ENCODE measurements around the gene P2RX7.

The P2RX7 gene

DNA sequence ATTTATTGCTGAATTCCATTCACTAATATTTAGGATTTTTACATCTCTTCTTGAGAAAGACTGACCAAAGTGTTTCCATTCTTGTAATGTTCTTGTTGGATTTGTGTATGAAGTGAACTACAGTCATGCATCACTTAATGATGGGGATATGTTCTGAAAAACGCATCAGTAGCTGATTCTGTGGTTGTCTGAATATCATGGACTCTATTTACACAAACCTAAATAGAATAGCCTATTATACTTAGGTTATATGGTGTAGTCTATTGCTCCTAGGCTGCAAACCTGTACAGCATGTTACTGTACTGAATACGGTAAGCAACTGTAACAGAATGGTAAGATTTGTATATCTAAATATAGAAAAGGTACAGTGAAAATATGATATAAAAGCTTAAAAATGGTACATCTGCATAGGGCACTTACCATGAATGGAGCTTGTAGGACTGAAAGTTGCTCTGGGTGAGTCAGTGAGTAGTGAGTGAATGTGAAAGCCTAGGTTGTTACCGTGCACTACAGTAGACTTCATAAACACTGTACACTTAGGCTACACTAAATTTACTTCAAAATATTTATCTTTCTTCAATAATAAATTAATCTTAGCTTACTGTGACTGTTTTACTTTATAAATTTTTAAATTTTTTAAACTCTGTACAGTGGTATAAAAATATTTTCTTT lies 49.7 kb downstream of the P2RX7 start:
- Histone ChIP-seq H3K4me1 (ENCODE audit: control insufficient read depth in 1 of 2, insufficient read depth in 2 of 2, low read length in 2 of 2) (no peaks in the 10 kb centered on the region), H3K27ac (ENCODE audit: low read length) (no peak overlapping the region), H3K9me3 (ENCODE audit: control insufficient read depth in 1 of 2, low read length in 2 of 2) (peaks cover 0 to 4% of the 10 kb centered on the region in 2 donors), H3K4me3 (ENCODE audit: low read depth in 1 of 2, low read length in 2 of 2) (no peak overlapping the region), H3K36me3 (ENCODE audit: control insufficient read depth in 1 of 2, insufficient read depth in 2 of 2, low read length in 2 of 2) (peaks cover under 1 to 24% of the 10 kb centered on the region in 2 donors), H3K27me3 (ENCODE audit: low read depth, low read length) (no peaks in the 10 kb centered on the region)

GRCh38 chr12:121184425-121184824 lies 51.7 kb downstream of the P2RX7 start:
- no peaks in the 10 kb centered on the region for H3K4me1 ChIP-seq (ENCODE audit: control insufficient read depth in 1 of 2, insufficient read depth in 2 of 2, low read length in 2 of 2)
- H3K4me3 ChIP-seq (ENCODE audit: low read depth in 1 of 2, low read length in 2 of 2), result no peak overlapping the region
- H3K27me3 ChIP-seq (ENCODE audit: low read depth, low read length), result no peaks in the 10 kb centered on the region
- peaks cover 0 to 25% of the 10 kb centered on the region in 2 donors for H3K36me3 ChIP-seq (ENCODE audit: control insufficient read depth in 1 of 2, insufficient read depth in 2 of 2, low read length in 2 of 2)
- peaks cover 0 to 4% of the 10 kb centered on the region in 2 donors for H3K9me3 ChIP-seq (ENCODE audit: control insufficient read depth in 1 of 2, low read length in 2 of 2)
- H3K27ac ChIP-seq (ENCODE audit: low read length), result no peak overlapping the region

GRCh38 chr12:121184984-121185889 lies 52.6 kb downstream of the P2RX7 start:
- no peak overlapping the region for H3K4me3 ChIP-seq (ENCODE audit: low read depth in 1 of 2, low read length in 2 of 2)
- peaks cover 0 to 4% of the 10 kb centered on the region in 2 donors for H3K9me3 ChIP-seq (ENCODE audit: control insufficient read depth in 1 of 2, low read length in 2 of 2)
- H3K4me1 ChIP-seq (ENCODE audit: control insufficient read depth in 1 of 2, insufficient read depth in 2 of 2, low read length in 2 of 2), result no peaks in the 10 kb centered on the region
- H3K27me3 ChIP-seq (ENCODE audit: low read depth, low read length), result no peaks in the 10 kb centered on the region
- peaks cover 0 to 30% of the 10 kb centered on the region in 2 donors for H3K36me3 ChIP-seq (ENCODE audit: control insufficient read depth in 1 of 2, insufficient read depth in 2 of 2, low read length in 2 of 2)
- no peak overlapping the region for H3K27ac ChIP-seq (ENCODE audit: low read length)

DNA sequence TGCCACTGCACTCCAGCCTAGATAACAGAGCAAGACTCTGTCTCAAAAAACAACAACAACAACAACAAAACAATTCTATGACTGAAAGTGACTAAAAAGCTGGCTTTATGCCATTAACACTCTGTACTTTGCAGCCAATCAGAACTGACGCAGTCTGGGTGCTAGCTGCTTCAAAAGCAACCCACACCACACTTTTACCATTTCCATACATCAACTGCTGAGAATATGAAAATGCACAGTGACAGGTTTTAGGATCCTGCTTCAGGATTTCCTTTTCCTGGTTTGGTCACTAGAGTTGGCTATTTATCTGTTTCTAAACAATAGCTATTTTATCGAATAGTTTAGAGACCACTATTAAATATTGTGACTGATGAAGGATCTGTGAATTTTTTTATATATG lies 54.1 kb downstream of the P2RX7 start:
- H3K4me3 ChIP-seq (ENCODE audit: low read depth in 1 of 2, low read length in 2 of 2), result no peak overlapping the region
- peaks cover 0 to 22% of the 10 kb centered on the region in 2 donors for H3K36me3 ChIP-seq (ENCODE audit: control insufficient read depth in 1 of 2, insufficient read depth in 2 of 2, low read length in 2 of 2)
- no peak overlapping the region for H3K27ac ChIP-seq (ENCODE audit: low read length)
- no peaks in the 10 kb centered on the region for H3K27me3 ChIP-seq (ENCODE audit: low read depth, low read length)
- no peaks in the 10 kb centered on the region for H3K4me1 ChIP-seq (ENCODE audit: control insufficient read depth in 1 of 2, insufficient read depth in 2 of 2, low read length in 2 of 2)
- H3K9me3 ChIP-seq (ENCODE audit: control insufficient read depth in 1 of 2, low read length in 2 of 2), result peaks cover 0 to 4% of the 10 kb centered on the region in 2 donors

GRCh38 chr12:121187501-121187900 lies 54.8 kb downstream of the P2RX7 start:
- Histone ChIP-seq H3K4me3 (ENCODE audit: low read depth in 1 of 2, low read length in 2 of 2) (no peak overlapping the region), H3K36me3 (ENCODE audit: control insufficient read depth in 1 of 2, insufficient read depth in 2 of 2, low read length in 2 of 2) (peaks cover 0 to 17% of the 10 kb centered on the region in 2 donors), H3K27ac (ENCODE audit: low read length) (no peak overlapping the region), H3K4me1 (ENCODE audit: control insufficient read depth in 1 of 2, insufficient read depth in 2 of 2, low read length in 2 of 2) (no peaks in the 10 kb centered on the region), H3K27me3 (ENCODE audit: low read depth, low read length) (no peaks in the 10 kb centered on the region), H3K9me3 (ENCODE audit: control insufficient read depth in 1 of 2, low read length in 2 of 2) (no peaks in the 10 kb centered on the region)

DNA sequence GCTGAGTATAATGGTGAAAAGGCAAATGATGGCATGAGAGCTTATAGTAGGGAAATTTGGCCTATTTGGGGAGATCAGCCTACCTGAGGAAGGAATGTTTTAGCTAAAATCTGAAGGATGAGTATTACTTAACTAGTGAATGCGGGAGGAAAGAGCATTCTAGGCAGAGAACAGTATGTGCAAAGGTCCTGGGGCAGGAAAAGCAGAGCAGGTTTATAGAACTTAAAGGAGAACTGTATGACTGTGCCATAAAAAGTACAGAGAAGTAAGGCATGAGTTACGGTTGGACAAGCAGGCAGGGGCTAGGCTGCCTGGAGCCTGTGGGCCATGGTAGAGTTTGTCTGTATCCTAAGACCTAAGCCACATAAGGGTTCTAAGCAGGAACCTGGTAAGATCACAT lies 55.6 kb downstream of the P2RX7 start:
- peaks cover 0 to 17% of the 10 kb centered on the region in 2 donors for H3K36me3 ChIP-seq (ENCODE audit: control insufficient read depth in 1 of 2, insufficient read depth in 2 of 2, low read length in 2 of 2)
- H3K4me3 ChIP-seq (ENCODE audit: low read depth in 1 of 2, low read length in 2 of 2), result no peak overlapping the region
- H3K4me1 ChIP-seq (ENCODE audit: control insufficient read depth in 1 of 2, insufficient read depth in 2 of 2, low read length in 2 of 2), result no peaks in the 10 kb centered on the region
- no peaks in the 10 kb centered on the region for H3K27me3 ChIP-seq (ENCODE audit: low read depth, low read length)
- no peaks in the 10 kb centered on the region for H3K9me3 ChIP-seq (ENCODE audit: control insufficient read depth in 1 of 2, low read length in 2 of 2)
- no peak overlapping the region for H3K27ac ChIP-seq (ENCODE audit: low read length)

GRCh38 chr12:121189131-121189530 lies 56.5 kb downstream of the P2RX7 start:
- Histone ChIP-seq H3K27me3 (ENCODE audit: low read depth, low read length) (no peaks in the 10 kb centered on the region), H3K4me3 (ENCODE audit: low read depth in 1 of 2, low read length in 2 of 2) (no peak overlapping the region), H3K36me3 (ENCODE audit: control insufficient read depth in 1 of 2, insufficient read depth in 2 of 2, low read length in 2 of 2) (peaks cover 0 to 17% of the 10 kb centered on the region in 2 donors), H3K27ac (ENCODE audit: low read length) (no peak overlapping the region), H3K4me1 (ENCODE audit: control insufficient read depth in 1 of 2, insufficient read depth in 2 of 2, low read length in 2 of 2) (no peaks in the 10 kb centered on the region), H3K9me3 (ENCODE audit: control insufficient read depth in 1 of 2, low read length in 2 of 2) (no peaks in the 10 kb centered on the region)

GRCh38 chr12:121189619-121190155 lies 57.0 kb downstream of the P2RX7 start:
- Histone ChIP-seq H3K9me3 (ENCODE audit: control insufficient read depth in 1 of 2, low read length in 2 of 2) (no peaks in the 10 kb centered on the region), H3K4me3 (ENCODE audit: low read depth in 1 of 2, low read length in 2 of 2) (no peak overlapping the region), H3K27ac (ENCODE audit: low read length) (no peak overlapping the region), H3K36me3 (ENCODE audit: control insufficient read depth in 1 of 2, insufficient read depth in 2 of 2, low read length in 2 of 2) (peaks cover 0 to 14% of the 10 kb centered on the region in 2 donors), H3K27me3 (ENCODE audit: low read depth, low read length) (no peaks in the 10 kb centered on the region), H3K4me1 (ENCODE audit: control insufficient read depth in 1 of 2, insufficient read depth in 2 of 2, low read length in 2 of 2) (no peaks in the 10 kb centered on the region)

DNA sequence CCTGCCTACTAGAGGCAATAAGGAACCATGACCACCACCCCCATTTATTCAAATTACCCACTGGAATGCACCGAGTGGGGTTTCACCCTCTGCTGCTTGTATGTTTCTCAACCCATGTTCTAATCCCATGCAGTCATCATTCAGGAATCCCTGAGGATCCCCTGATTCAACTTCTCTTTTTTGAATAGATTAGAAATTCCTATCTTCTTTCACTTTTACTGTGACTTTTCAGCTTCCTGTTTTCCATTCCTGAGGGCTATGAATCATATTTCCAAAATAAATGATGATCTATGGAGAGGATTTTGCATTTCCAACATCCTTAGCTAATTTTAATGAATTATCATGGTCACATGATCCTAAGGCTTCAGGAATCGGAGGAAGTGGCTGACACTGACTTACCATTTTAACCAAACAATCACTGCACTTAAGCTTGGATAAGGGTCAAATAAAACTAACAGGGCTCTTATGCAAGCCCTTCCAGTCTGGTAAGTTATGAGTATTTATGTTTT lies 57.9 kb downstream of the P2RX7 start:
- peaks cover 0 to 7% of the 10 kb centered on the region in 2 donors for H3K36me3 ChIP-seq (ENCODE audit: control insufficient read depth in 1 of 2, insufficient read depth in 2 of 2, low read length in 2 of 2)
- peak overlapping the region; percentile 1 for H3K27ac ChIP-seq (ENCODE audit: low read length)
- H3K4me1 ChIP-seq (ENCODE audit: control insufficient read depth in 1 of 2, insufficient read depth in 2 of 2, low read length in 2 of 2), result no peaks in the 10 kb centered on the region

GRCh38 chr12:121191151-121191550 lies 58.5 kb downstream of the P2RX7 start:
- Histone ChIP-seq H3K27me3 (ENCODE audit: low read depth, low read length) (no peaks in the 10 kb centered on the region), H3K4me1 (ENCODE audit: control insufficient read depth in 1 of 2, insufficient read depth in 2 of 2, low read length in 2 of 2) (no peaks in the 10 kb centered on the region), H3K4me3 (ENCODE audit: low read depth in 1 of 2, low read length in 2 of 2) (no peak overlapping the region), H3K9me3 (ENCODE audit: control insufficient read depth in 1 of 2, low read length in 2 of 2) (no peaks in the 10 kb centered on the region), H3K36me3 (ENCODE audit: control insufficient read depth in 1 of 2, insufficient read depth in 2 of 2, low read length in 2 of 2) (peaks cover 0 to 7% of the 10 kb centered on the region in 2 donors), H3K27ac (ENCODE audit: low read length) (peak overlapping the region; percentile 1)

More for the DNA sequence above, 57.9 kb downstream of the P2RX7 start:
- Histone ChIP-seq H3K27me3 (ENCODE audit: low read depth, low read length) (no peaks in the 10 kb centered on the region), H3K9me3 (ENCODE audit: control insufficient read depth in 1 of 2, low read length in 2 of 2) (no peaks in the 10 kb centered on the region), H3K4me3 (ENCODE audit: low read depth in 1 of 2, low read length in 2 of 2) (no peak overlapping the region)

DNA sequence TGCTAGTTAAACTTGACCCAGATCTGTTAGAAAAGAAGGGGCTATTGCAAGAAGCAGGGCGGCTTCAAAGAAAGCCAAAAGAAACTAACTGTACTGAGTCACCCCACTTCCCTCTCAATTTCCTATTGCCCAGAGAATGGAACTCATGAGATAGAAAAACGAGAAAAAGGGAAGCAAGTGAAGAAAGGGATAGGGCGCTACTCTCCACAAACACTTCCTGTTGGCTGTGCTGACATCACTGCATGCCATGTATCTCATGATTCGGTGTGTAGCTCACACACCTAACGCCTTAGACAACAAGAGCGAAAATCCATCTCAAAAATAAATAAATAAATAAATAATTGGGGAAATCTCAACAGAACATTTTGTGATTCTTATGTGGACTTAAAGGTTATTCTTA lies 64.2 kb downstream of the P2RX7 start:
- no peaks in the 10 kb centered on the region for H3K27me3 ChIP-seq (ENCODE audit: low read depth, low read length)
- no peaks in the 10 kb centered on the region for H3K9me3 ChIP-seq (ENCODE audit: control insufficient read depth in 1 of 2, low read length in 2 of 2)
- H3K27ac ChIP-seq (ENCODE audit: low read length), result peak overlapping the region; percentile 54
- no peak overlapping the region for H3K4me3 ChIP-seq (ENCODE audit: low read depth in 1 of 2, low read length in 2 of 2)
- no peaks in the 10 kb centered on the region for H3K36me3 ChIP-seq (ENCODE audit: control insufficient read depth in 1 of 2, insufficient read depth in 2 of 2, low read length in 2 of 2)
- no peaks in the 10 kb centered on the region for H3K4me1 ChIP-seq (ENCODE audit: control insufficient read depth in 1 of 2, insufficient read depth in 2 of 2, low read length in 2 of 2)

Data from muscle layer of duodenum (tissue), 2 donors.